BE2C (cell line): Measurements from ENCODE around the gene UBE2E2.

Experiments used
- DNase-seq: peaks from one replicate; pipeline ENCODE4 v3.0.0-alpha.2; 2020
- H3K27me3 ChIP-seq: fragments of 250-450 bp; sonication (Bioruptor Pico); 2 replicates; pipeline ENCODE4 v1.5.1; 2020; ENCODE audit warnings: mild to moderate bottlenecking
- H3K36me3 ChIP-seq: fragments of 250-450 bp; sonication (Bioruptor Pico); 2 replicates; pipeline ENCODE4 v1.5.1; 2020; ENCODE audit warnings: mild to moderate bottlenecking
- H3K4me1 ChIP-seq: fragments of 250-450 bp; sonication (Bioruptor Pico); 2 replicates; pipeline ENCODE4 v1.5.1; 2020
- H3K4me3 ChIP-seq: 2 replicates; pipeline ENCODE4 v1.5.1; 2011; ENCODE audit warnings: low read depth, low read length
- H3K9me3 ChIP-seq: fragments of 250-450 bp; sonication (Bioruptor Pico); 2 replicates; pipeline ENCODE4 v1.5.1; 2020
- TF ChIP-seq, protein P1 (sequence below): IDR thresholded peaks from 2 replicates; pipeline ENCODE4 v1.5.1; 2012; ENCODE audit warnings: mild to moderate bottlenecking, low read depth, low read length

Gene UBE2E2

DNA sequence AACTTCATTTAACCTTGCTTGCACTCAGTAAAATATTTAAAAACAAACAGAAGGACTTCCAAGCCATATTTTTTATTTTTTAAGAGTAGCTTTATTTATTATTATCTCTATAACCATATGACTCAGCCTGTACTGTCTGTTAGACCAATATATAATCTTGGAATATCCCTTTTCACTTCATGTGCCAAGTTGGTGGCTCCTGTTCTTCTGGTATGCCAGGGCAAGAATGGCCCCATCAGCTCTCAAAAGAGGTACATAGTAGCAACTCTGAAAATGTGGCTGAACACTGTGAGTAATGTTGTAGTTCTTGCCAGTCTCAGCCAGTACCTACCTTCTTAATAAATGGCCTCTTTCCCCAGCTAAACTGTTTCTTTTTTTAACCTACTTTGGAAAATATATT, 345.6 kb downstream of the UBE2E2 start:
- DNase-seq = no peak
- no peaks in the 10 kb centered on the region for H3K9me3 ChIP-seq
- no peaks in the 10 kb centered on the region for H3K4me1 ChIP-seq
- TF ChIP-seq, protein P1, sequence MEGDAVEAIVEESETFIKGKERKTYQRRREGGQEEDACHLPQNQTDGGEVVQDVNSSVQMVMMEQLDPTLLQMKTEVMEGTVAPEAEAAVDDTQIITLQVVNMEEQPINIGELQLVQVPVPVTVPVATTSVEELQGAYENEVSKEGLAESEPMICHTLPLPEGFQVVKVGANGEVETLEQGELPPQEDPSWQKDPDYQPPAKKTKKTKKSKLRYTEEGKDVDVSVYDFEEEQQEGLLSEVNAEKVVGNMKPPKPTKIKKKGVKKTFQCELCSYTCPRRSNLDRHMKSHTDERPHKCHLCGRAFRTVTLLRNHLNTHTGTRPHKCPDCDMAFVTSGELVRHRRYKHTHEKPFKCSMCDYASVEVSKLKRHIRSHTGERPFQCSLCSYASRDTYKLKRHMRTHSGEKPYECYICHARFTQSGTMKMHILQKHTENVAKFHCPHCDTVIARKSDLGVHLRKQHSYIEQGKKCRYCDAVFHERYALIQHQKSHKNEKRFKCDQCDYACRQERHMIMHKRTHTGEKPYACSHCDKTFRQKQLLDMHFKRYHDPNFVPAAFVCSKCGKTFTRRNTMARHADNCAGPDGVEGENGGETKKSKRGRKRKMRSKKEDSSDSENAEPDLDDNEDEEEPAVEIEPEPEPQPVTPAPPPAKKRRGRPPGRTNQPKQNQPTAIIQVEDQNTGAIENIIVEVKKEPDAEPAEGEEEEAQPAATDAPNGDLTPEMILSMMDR = no peak
- no peak overlapping the region for H3K4me3 ChIP-seq
- H3K27me3 ChIP-seq = no peaks in the 10 kb centered on the region
- H3K36me3 ChIP-seq = no peaks in the 10 kb centered on the region

DNA sequence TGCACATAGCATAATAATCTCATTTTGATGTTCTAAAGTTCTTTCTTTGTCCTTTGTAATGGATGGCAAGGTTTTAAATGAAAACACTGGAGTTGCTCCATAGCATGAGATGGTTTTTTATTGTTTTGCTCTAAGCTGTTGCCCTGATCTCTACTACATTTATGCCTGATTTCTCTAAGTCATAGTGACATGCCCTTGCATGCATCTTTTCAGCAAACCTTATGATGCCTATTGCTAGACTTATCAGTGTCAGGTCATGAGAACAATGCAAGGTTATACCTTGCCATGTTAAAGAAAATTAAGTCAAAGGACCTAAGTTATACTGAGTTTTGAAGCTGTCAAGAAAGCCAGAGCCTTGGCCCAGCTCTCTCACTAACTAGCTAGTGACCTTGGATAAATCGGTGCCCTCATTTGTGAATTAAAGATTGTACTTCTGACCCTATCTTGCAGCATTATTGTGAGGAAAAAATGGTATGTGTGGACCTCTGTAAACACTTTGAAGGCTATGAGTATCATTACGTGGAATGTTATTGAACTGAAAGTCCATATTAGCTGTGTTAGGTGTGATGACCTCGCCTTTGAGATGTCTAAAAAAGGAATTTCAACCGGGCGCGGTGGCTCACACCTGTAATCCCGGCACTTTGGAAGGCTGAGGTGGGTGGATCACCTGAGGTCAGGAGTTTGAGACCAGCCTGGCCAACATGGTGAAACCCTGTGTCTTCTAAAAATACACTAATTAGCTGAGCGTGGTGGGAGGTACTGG, 346.2 kb downstream of the UBE2E2 start:
- H3K4me3 ChIP-seq = no peak overlapping the region
- no peaks in the 10 kb centered on the region for H3K36me3 ChIP-seq
- TF ChIP-seq, protein P1 = no peak
- no peaks in the 10 kb centered on the region for H3K9me3 ChIP-seq
- no peak for DNase-seq
- no peaks in the 10 kb centered on the region for H3K4me1 ChIP-seq
- H3K27me3 ChIP-seq = no peaks in the 10 kb centered on the region

DNA sequence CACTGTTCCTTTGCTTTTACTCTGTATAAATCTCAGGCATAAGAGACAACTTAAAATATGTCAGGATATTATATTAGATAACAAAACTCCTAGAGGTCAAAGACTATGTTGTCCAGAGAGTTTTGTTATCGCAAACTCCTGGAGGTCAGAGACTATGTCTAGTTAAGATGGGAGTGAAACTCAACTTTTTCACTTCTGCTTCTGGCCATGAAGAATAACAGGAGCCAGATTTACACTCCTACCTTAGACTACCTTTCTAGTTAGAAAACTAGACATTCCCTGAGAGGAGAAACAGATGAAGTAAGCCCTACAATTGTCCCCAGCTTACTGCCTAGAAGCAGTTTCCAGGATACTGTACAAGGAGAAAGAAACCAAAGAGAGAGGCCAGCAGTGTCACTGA, 347.3 kb downstream of the UBE2E2 start:
- no peaks in the 10 kb centered on the region for H3K36me3 ChIP-seq
- H3K4me1 ChIP-seq = no peaks in the 10 kb centered on the region
- H3K4me3 ChIP-seq = no peak overlapping the region
- H3K9me3 ChIP-seq = no peaks in the 10 kb centered on the region
- no peaks in the 10 kb centered on the region for H3K27me3 ChIP-seq
- no peak for DNase-seq
- TF ChIP-seq, protein P1 = no peak

DNA sequence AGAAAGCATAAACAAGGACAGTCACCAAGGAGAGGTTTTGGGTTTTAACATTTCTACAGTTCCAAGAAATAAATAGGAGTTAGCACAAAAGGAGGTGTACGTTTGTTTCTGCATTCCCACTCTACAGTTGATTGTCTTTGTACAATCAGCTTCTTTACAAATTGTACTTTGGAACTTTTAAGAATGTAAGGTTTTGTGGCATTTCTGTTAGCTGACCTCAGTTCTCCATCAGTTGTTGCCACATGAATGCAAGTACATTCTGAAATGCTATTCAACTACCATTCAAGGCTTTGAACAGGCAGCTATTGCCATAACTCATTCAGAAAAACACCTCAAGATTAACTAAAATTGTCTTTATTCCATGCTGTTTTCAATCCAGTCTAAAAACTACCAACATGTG, 349.4 kb downstream of the UBE2E2 start:
- H3K9me3 ChIP-seq = no peaks in the 10 kb centered on the region
- no peak overlapping the region for H3K4me3 ChIP-seq
- H3K36me3 ChIP-seq = no peaks in the 10 kb centered on the region
- DNase-seq = no peak
- H3K4me1 ChIP-seq = no peaks in the 10 kb centered on the region
- TF ChIP-seq, protein P1 = no peak
- H3K27me3 ChIP-seq = no peaks in the 10 kb centered on the region

DNA sequence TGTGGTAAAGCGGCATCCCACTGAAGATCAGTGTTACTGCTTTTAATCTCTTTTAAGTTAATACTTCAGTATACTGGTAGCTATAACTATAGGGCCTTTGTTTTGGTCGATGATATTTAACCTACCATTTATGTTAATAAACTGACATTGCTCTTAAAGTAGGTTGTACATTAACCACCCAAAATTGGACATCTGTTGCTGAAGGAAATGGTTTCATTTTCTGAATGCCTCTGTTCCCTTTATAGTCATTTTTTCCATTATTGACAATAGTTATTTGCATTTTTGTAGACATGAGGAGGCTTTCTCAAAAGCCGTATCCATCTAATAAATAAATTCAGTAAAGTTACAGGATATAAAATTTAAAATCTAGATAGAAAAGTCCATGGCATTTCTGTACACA, 350.2 kb downstream of the UBE2E2 start:
- no peak overlapping the region for H3K4me3 ChIP-seq
- H3K9me3 ChIP-seq = no peaks in the 10 kb centered on the region
- no peaks in the 10 kb centered on the region for H3K4me1 ChIP-seq
- H3K27me3 ChIP-seq = no peaks in the 10 kb centered on the region
- no peak for DNase-seq
- TF ChIP-seq, protein P1 = no peak
- H3K36me3 ChIP-seq = no peaks in the 10 kb centered on the region

DNA sequence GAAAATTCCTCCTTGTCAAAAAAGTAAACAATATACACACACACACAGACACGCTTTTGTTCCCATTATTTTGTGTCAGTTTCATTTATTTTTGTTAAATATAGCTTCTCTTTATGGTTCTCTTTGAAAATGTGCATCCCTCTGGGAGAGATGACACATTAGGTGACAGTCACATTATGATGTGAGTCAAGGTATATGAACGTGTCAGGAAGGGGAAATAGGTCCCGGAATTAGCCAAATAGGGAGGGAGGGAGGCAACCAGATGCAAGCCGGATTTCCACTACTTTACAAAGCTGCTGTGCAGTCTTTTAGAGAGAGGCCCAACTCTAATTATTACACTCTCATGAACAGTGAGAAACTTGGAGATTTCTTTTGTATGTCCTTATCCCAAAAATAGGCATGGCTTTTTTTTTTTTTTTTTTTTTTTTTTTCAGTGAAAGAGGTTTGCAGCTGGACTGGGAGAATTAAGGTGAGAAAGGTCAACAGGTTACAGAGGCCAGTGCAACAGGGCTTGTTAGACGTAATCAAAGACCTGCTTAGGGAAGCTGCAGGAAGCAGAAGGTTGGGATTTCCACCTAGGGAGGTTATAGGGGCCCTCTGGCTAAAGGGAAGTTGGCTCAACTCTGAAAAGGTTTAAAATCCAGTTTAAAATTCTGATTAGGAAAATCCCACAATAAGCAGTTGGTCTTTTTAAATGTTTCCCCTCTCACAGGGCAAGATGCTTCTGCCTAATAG, 362.1 kb downstream of the UBE2E2 start:
- DNase-seq = no peak
- no peaks in the 10 kb centered on the region for H3K4me1 ChIP-seq

More for the DNA sequence above, 362.1 kb downstream of the UBE2E2 start:
- TF ChIP-seq, protein P1 = no peak
- H3K4me3 ChIP-seq = no peak overlapping the region
- no peaks in the 10 kb centered on the region for H3K9me3 ChIP-seq
- no peaks in the 10 kb centered on the region for H3K27me3 ChIP-seq
- H3K36me3 ChIP-seq = no peaks in the 10 kb centered on the region
